ENCODE measurements around the gene MAML1.

The MAML1 gene

GRCh38 chr5:179824745-179825112, 92.1 kb downstream of the MAML1 start:
- no peak for DNase-seq

- no peak for DNase-seq
Observed at GRCh38 chr5:179825655-179826182, 93.1 kb downstream of the MAML1 start.

All from fibroblast of skin of scalp (primary cell).